HuH-7 (cell line): ENCODE data around the gene KCNIP4.

ENCODE experiments used
- DNase-seq: peaks from one replicate; pipeline ENCODE4 v3.0.0; 2011; ENCODE audit warnings: low spot score

Gene KCNIP4

DNA sequence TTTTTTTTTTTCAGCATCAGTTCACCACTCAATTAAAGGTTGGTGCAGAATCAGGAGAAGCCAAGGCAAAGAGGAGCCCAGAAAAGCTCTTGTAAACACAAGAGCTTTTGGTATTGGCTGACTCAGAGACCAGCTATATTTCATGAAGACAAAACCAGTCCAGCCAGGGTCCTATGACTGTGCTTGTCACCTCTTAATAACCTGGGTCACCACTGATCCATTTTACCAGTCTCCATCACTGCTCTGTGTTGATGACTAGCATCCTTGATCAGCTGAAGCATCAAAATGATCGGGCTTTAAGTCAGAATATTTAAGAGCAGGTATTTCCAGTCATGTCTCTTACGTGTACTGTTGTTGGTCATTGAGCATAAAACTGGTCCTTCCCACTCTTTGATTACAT is 1010.4 kb downstream of the KCNIP4 start:
- no peak for DNase-seq

DNA sequence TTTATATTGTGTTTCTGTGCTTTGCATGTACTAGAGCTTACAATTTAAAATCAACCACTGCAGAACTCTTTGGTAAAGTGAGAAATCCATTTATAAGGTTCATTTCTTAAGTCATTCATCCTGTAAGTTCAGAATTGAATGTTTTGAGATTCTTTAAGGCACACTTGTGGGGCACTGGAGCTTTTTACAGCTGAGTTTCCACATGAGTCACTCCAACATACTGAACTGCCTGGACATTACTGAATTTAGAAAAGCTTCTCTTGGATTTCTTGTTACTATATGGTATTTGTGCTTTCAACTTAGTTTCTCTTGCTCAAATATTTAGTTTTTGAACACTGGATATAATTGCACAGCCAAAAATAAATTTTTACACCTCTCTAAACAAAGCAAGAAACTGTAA is 1022.0 kb downstream of the KCNIP4 start:
- no peak for DNase-seq

DNA sequence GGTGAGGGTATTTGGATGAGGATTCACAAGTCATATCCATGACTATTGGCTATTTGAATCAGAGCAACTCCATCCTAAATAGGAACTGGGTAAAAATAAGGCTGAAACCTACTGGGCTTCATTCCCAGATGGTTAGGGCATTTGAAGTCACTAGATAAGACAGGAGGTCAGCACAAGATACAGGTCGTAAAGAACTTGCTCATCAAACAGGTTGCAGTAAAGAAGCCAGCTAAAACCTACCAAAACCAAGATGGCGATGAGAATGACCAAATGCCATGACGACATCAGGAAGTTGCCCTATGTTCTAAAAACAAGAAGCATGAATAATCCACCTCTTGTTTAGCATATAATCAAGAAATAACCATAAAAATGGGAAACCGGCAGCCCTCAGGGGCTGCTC is 1023.4 kb downstream of the KCNIP4 start:
- no peak for DNase-seq

DNA sequence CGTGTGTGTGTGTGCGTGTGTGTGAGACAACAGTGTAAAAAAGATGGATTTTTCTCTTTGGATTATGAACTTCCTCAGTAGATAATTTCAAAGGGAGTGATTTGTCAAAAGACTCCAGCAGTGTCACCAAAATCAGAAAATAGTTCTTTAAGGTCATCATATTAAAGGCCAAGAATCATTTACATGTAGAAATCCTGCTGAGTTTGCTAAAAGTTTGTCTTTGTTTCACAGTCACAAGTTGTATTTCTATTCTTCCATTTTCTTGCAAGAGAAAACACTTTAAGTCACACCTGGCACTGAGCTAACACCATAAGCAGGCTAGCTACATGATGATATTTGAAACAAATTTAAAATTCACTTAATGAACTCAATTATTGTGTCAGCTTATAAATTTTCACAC is 1025.6 kb downstream of the KCNIP4 start:
- no peak for DNase-seq

DNA sequence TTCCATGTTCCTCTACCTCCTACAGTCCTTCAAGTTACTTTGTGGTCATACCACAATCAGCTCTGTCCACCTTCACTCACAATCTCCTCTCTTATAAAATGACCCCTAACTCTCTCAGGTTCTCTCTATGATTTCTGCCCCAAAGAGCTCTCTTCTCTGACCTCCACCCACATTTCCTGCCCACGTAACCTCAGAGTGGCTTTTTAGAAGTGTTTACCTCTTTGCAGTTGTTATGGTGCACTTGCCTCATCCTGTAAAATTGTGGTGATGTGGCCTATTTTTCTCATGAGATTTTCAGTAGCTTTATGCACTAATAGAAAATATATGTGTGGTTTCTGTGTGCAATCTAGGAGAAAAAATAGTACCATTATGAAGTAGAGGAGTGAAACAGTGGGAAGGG is 1032.5 kb downstream of the KCNIP4 start:
- DNase-seq: no peak

GRCh38 chr4:20904966-20905365 is 1043.6 kb downstream of the KCNIP4 start:
- DNase-seq: no peak

- DNase-seq: no peak
Measured at GRCh38 chr4:20901851-20902250, 1046.7 kb downstream of the KCNIP4 start.

DNA sequence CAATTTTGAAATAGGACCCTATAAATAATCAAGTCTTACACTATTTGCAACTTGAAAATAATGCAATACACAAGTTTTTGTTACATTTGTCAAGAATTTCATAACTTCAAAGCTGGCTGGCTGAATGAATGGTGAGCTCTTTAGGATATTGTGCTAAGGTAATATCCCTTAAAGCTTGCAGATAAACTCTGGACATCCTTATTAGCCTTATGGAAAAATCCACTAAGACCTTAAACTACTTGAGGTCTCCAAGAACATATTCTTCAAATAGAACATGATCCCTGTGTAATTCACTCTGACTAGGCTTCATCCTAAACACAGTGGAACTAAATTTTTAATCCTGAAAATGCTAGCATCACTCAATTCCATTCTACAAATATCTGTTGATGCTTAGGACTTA is 1049.0 kb downstream of the KCNIP4 start:
- no peak for DNase-seq

GRCh38 chr4:20895988-20896387 is 1052.6 kb downstream of the KCNIP4 start:
- no peak for DNase-seq

DNA sequence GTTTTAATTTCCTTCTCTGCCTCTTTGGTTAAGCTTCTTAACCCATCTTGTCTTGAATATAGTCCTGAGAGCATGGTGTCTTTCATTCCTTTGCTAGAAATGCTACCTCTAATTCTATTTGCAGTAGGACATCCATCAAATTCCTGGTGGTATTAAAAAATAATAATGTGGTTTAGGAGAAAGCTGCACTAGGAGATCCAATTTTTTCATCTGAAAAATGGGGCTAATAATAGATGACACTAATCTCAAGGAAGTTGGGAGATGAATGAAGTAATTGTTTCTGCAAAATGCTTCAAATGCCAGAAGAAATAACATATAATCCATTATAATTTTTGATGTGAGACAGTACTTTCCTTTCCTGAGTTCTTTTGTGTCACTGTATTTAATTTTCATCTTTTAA is 1053.4 kb downstream of the KCNIP4 start:
- DNase-seq: no peak

GRCh38 chr4:20890761-20891160 is 1057.8 kb downstream of the KCNIP4 start:
- DNase-seq: no peak

DNA sequence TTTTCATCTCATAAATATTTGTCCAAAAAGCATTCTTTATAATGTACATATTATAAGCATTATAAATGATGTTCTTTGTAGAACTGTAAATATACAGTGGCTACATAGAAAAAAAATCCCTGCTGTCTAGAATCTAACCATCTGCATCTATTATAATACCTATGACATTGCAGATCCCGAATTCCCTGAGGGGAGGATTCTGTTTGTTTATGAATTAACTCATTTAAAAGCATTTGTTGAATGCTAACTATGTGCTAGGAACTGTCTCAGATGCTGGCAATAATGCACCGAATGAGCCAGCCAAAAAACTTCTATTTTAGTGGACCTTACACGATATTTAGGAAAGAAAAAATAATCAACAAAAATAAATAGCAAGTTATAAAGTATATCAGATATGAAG is 1058.7 kb downstream of the KCNIP4 start:
- no peak for DNase-seq

GRCh38 chr4:20883677-20884076 is 1064.9 kb downstream of the KCNIP4 start:
- no peak for DNase-seq

DNA sequence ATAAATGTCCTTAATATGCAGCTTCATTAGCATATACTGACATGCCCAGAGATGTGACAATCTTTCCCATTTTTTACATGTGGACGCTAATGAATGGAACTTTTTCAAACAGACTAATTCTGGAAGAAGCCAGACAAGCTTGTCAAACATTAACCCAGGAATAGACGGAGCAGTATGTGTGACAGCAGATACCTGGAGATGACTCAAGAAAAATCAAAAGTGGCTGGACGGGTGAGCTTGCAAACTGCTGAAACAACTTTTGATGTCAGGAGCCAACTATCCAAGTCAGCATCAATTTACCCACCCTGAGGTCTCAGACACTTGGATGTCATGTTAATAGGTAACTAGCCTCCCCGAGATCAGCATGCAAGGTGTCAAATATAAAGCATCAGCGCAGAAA is 1065.3 kb downstream of the KCNIP4 start:
- peak; percentile 4 for DNase-seq

DNA sequence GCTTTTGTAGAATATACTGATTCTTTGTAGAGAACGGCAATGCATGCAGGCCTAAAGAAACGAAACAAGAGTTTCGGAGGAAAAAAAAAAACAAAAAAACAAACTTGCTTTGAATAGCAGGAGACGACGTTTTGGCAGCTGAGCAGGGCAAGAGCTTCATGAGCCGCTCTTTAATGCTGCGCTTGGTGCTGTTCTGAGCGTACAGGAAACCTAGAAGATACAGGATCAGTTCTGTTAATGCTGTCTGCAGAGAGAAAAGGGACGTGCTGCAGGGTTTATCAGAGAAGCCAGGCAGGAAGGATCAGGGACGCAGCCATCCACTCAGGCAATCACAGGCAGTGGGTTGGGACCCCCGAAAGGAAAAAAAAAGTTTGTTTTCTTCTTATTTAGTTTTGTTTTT is 1066.1 kb downstream of the KCNIP4 start:
- DNase-seq: no peak

DNA sequence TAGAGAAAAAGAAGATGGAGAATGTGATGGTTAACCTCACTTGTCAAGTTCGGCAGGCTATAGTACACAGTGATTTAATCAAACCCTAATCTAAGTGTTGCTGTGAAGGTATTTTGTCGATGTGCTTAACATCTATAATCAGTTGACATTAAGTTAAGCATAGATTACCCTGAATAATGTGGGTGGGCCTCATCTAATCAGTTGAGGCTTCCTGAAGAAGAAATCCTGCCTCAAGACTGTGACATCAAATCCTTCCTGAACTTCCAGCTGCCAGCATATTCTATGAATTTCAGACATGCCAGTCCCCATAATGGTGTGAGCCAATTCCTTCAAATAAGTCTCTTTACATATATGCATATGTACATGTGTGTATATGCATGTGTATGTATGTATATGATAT is 1066.9 kb downstream of the KCNIP4 start:
- no peak for DNase-seq

GRCh38 chr4:20878806-20879205 is 1069.8 kb downstream of the KCNIP4 start:
- DNase-seq: no peak

DNA sequence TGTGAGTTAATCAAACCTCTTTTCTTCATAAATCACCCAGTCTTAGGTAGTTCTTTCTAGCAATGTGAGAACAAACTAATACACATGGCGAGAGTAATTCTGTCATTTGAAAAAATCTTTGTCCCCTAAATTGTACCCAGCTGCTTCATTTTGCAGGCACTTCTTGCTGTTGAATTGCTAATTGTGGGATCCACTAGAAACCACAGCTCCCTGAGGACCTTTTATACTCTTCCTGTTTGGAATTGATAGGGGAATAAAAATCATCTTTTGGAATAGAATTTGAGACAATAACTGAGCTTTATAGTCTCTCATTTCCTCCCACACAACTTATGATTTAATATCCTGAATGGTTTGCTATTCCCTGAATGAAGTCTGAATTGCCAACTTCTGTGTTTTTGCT is 1078.1 kb downstream of the KCNIP4 start:
- no peak for DNase-seq

DNA sequence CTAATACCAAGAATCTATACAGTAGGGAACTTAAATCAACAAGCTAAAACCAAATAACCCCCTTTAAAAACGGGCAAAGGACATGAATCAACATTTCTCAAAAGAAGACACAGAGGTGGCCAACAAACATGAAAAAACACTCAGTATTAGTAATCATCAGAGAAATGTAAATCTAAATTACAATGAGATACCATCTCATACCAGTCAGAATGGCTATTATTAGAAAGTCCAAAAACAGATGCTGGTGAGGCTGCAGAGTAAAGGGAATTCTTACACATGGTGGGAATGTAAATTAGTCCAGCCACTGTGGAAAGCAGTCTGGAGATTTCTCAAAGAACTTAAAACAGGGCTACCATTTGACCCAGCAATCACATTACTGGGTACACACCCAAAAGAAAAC is 1080.5 kb downstream of the KCNIP4 start:
- DNase-seq: no peak

DNA sequence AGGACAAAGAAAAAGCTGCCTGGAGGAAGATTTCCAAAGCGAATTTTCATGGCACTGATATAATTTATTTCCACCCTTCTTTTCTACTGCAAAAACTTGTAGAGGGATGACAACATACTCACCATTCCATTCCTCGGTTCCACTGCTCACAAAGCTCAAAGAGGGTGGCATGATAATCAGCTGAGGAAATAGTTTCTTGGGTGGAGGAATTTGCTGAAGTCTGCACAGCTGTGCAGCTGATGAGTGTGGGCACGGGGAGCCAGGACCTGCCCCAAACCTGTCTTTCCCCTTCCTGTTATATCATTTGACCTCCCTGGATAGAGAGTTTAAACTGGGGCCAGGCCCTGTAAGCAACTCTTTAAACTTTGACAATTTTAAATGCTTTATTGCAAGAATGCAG is 1087.7 kb downstream of the KCNIP4 start:
- no peak for DNase-seq

DNA sequence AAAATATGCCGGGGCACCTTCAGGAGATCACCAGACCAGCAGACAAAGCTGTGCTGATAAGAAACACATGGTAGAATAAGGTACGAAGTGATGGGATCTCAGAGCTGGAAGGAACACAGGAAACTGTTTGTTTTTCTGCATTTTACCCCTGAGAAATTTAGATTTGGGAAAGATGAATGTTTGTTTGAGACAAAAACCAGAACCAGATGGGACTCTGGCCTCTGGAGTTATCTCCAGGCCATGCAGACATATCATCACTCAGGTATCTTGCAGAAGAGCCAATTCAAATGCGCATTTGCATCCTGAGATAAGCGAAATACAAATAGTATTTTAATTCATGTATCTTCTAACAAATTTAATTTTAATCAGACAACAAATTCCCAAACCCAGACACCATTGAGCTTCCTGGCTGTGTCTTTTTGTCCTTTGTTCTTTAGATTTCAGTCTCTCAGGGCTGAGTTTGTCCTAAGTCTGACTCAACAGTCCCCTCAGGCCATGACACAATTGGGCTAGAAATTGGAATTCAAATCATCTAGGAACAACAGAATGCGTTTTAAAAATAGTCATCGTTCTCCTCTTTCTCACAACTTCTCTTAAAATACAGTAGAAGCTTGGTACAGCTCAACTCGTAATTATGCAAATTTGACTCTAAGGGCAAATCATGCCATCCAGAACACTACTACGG is 1089.3 kb downstream of the KCNIP4 start:
- DNase-seq: no peak

- DNase-seq: no peak
Measured at GRCh38 chr4:20857081-20857480, 1091.5 kb downstream of the KCNIP4 start.

GRCh38 chr4:20847124-20847747 is 1101.3 kb downstream of the KCNIP4 start:
- no peak for DNase-seq

- DNase-seq: no peak
Measured at GRCh38 chr4:20844311-20844710, 1104.3 kb downstream of the KCNIP4 start.
